OCI-LY1 (cell line): ENCODE data around the gene UTS2B.

Experiments
- H2AFZ ChIP-seq: fragments of 200-600 bp; sonication (generic), shearing (Covaris generic); 2 replicates; pipeline ENCODE4 v1.6.0; 2014; ENCODE audit warnings: antibody characterized with exemption, mild to moderate bottlenecking, low read length
- H3F3A ChIP-seq: fragments of 200-600 bp; sonication (generic), shearing (Covaris generic); 2 replicates; pipeline ENCODE4 v1.6.0; 2014; ENCODE audit warnings: mild to moderate bottlenecking, antibody characterized with exemption, low read length, moderate library complexity; ENCODE audit not compliant: insufficient read depth
- H3K27ac ChIP-seq: fragments of 200-600 bp; sonication (generic); 2 replicates; pipeline ENCODE4 v1.5.1; 2014; ENCODE audit warnings: low read length, mixed run types, mild to moderate bottlenecking, low read depth; ENCODE audit not compliant: poor library complexity, severe bottlenecking
- H3K27me3 ChIP-seq: fragments of 200-600 bp; sonication (generic); 2 replicates; pipeline ENCODE4 v1.6.0; 2014; ENCODE audit warnings: antibody characterized with exemption, mild to moderate bottlenecking, low read length, moderate library complexity; ENCODE audit not compliant: insufficient read depth
- H3K36me3 ChIP-seq: fragments of 200-600 bp; sonication (generic); 2 replicates; pipeline ENCODE4 v1.6.1; 2014; ENCODE audit warnings: mild to moderate bottlenecking, antibody characterized with exemption, low read length, moderate library complexity, mixed read lengths; ENCODE audit not compliant: insufficient read depth
- H3K4me1 ChIP-seq: fragments of 200-600 bp; sonication (generic); 2 replicates; pipeline ENCODE4 v1.5.1; 2014; ENCODE audit warnings: mild to moderate bottlenecking, low read length, moderate library complexity; ENCODE audit not compliant: insufficient read depth, severe bottlenecking
- H3K4me2 ChIP-seq: fragments of 200-600 bp; sonication (generic), shearing (Covaris generic); 2 replicates; pipeline ENCODE4 v1.6.1; 2014; ENCODE audit warnings: low read length
- H3K4me3 ChIP-seq: fragments of 200-600 bp; sonication (generic); 2 replicates; pipeline ENCODE4 v1.5.1; 2014; ENCODE audit warnings: low read length, low read depth, mild to moderate bottlenecking, mixed read lengths; ENCODE audit not compliant: poor library complexity, severe bottlenecking
- H3K79me2 ChIP-seq: fragments of 200-600 bp; shearing (Covaris generic); 2 replicates; pipeline ENCODE4 v1.6.1; 2016; ENCODE audit warnings: mixed run types, low read length, mixed read lengths; ENCODE audit not compliant: insufficient read depth
- H3K9ac ChIP-seq: fragments of 200-600 bp; sonication (generic), shearing (Covaris generic); 2 replicates; pipeline ENCODE4 v1.6.1; 2014; ENCODE audit warnings: mild to moderate bottlenecking, low read length, mixed read lengths
- H3K9me2 ChIP-seq: fragments of 200-600 bp; sonication (generic), shearing (Covaris generic); 2 replicates; pipeline ENCODE4 v1.6.1; 2014; ENCODE audit warnings: low read depth, mild to moderate bottlenecking, low read length, mixed read lengths
- H3K9me3 ChIP-seq: fragments of 200-600 bp; shearing (Covaris generic); 2 replicates; pipeline ENCODE4 v1.6.1; 2014; ENCODE audit warnings: low read length, mixed read lengths
- H4K20me1 ChIP-seq: fragments of 200-600 bp; sonication (generic), shearing (Covaris generic); 2 replicates; pipeline ENCODE4 v1.6.0; 2016; ENCODE audit warnings: mild to moderate bottlenecking, low read length; ENCODE audit not compliant: insufficient read depth
- EZH2 ChIP-seq: fragments of 200-600 bp; sonication (generic), shearing (Covaris generic); IDR thresholded peaks from 2 replicates; pipeline ENCODE4 v1.8.0; 2017; ENCODE audit warnings: borderline replicate concordance, mixed run types, mild to moderate bottlenecking, antibody characterized with exemption, low read length, moderate library complexity, mixed read lengths
- TF ChIP-seq, protein P1 (sequence below): fragments of 200-600 bp; sonication (generic), shearing (Covaris generic); IDR thresholded peaks from 2 replicates; pipeline ENCODE4 v1.5.1; 2017; ENCODE audit warnings: mild to moderate bottlenecking, antibody characterized with exemption, low read length, moderate library complexity, mixed read lengths

Gene UTS2B

DNA sequence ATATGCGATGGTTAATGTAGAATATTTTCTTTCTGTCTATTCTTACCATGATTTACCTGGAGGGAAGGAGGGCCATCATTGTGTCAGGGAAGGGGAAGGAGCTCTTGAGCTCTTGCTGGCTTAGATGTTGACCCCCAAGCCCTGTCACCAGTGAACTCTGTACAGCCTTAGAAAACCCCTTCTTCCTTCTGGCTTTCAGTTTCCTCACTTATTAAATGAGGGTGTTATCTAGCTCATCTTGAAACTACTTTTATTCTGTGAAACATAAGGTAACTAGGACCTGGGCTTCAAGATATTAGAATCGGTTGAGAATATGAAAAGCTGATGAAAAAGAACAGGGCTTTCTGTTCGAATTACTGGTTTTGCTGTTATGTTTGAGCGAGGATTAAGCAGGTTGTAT, 25.1 kb upstream of the UTS2B start:
- no peak overlapping the region for H3K9ac ChIP-seq
- no peaks in the 10 kb centered on the region for H3K36me3 ChIP-seq
- no peak overlapping the region for H3K4me3 ChIP-seq
- no peaks in the 10 kb centered on the region for H3K9me2 ChIP-seq
- no peaks in the 10 kb centered on the region for H3K4me1 ChIP-seq
- no peak for TF ChIP-seq EZH2
- TF ChIP-seq, protein P1, sequence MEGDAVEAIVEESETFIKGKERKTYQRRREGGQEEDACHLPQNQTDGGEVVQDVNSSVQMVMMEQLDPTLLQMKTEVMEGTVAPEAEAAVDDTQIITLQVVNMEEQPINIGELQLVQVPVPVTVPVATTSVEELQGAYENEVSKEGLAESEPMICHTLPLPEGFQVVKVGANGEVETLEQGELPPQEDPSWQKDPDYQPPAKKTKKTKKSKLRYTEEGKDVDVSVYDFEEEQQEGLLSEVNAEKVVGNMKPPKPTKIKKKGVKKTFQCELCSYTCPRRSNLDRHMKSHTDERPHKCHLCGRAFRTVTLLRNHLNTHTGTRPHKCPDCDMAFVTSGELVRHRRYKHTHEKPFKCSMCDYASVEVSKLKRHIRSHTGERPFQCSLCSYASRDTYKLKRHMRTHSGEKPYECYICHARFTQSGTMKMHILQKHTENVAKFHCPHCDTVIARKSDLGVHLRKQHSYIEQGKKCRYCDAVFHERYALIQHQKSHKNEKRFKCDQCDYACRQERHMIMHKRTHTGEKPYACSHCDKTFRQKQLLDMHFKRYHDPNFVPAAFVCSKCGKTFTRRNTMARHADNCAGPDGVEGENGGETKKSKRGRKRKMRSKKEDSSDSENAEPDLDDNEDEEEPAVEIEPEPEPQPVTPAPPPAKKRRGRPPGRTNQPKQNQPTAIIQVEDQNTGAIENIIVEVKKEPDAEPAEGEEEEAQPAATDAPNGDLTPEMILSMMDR, result no peak
- H2AFZ ChIP-seq, result no peak overlapping the region
- H4K20me1 ChIP-seq, result no peaks in the 10 kb centered on the region
- no peak overlapping the region for H3K4me2 ChIP-seq
- no peaks in the 10 kb centered on the region for H3F3A ChIP-seq
- H3K27me3 ChIP-seq, result no peaks in the 10 kb centered on the region
- no peaks in the 10 kb centered on the region for H3K9me3 ChIP-seq
- no peak overlapping the region for H3K27ac ChIP-seq
- no peaks in the 10 kb centered on the region for H3K79me2 ChIP-seq

DNA sequence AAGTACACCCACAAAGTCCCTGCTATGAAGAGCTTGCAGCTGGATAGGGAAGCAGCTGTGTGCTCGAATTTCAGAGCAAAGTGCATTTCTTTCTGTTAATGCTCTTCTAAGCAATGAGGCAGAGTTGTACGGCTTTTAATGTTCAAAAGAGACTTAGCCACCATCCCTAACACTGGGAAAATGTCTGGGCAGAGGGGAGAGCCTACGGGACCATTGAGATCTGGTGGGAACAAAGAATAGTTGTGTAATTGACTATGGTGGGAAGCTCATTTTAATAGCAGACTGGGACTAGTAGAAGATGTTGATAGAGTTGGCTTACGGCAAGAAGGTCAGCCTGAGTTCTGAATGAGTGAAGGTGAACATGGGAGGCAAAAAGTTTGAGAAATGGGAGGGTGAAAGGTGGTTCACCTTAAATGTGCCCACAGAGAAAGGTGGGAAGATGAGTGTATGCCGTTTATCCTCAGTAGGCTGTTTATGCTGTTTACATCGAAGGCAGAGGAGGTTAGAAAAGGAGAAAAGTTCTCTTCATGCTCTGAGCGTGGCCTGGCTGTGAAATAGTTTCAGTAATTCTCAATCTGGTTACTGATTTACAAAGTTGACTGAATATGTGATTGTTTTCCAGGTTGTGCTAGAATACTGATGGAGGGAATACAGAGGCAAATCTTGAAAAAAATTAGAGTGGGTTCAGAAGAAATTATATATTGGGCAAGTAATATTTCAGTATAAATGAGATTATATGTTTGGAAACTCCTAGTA, 22.9 kb upstream of the UTS2B start:
- no peak overlapping the region for H3K9ac ChIP-seq
- H3K4me1 ChIP-seq, result no peaks in the 10 kb centered on the region
- no peaks in the 10 kb centered on the region for H3K27me3 ChIP-seq
- H4K20me1 ChIP-seq, result no peaks in the 10 kb centered on the region
- H3K9me2 ChIP-seq, result no peaks in the 10 kb centered on the region
- no peaks in the 10 kb centered on the region for H3F3A ChIP-seq
- H3K4me2 ChIP-seq, result no peak overlapping the region
- no peak overlapping the region for H3K4me3 ChIP-seq
- no peaks in the 10 kb centered on the region for H3K9me3 ChIP-seq
- no peaks in the 10 kb centered on the region for H3K79me2 ChIP-seq
- no peak overlapping the region for H2AFZ ChIP-seq
- no peak for TF ChIP-seq EZH2
- TF ChIP-seq, protein P1, result no peak
- no peaks in the 10 kb centered on the region for H3K36me3 ChIP-seq
- no peak overlapping the region for H3K27ac ChIP-seq

DNA sequence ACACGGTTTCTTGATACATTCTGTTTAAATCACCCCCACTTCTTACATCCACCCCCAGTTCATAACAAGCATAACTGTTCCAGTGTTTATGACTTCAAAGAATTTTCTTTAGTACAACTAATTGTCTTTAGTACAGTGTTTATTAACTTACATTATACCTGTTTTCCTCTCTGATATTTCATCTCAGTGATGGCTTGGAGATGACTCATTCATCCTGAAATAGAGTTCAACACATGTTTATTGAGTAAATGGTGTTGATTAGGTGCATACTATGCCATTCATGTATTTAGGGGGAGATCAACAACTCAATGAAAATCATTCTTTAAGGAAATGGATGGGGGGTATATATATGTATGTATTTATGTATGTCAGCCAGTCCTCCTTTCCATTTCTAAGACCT, 21.7 kb upstream of the UTS2B start:
- Histone ChIP-seq H3K27me3 (no peaks in the 10 kb centered on the region), H2AFZ (no peak overlapping the region), H3K4me3 (no peak overlapping the region), H3F3A (no peaks in the 10 kb centered on the region), H4K20me1 (no peaks in the 10 kb centered on the region), H3K9ac (no peak overlapping the region), H3K4me2 (no peak overlapping the region), H3K9me2 (no peaks in the 10 kb centered on the region), H3K4me1 (no peaks in the 10 kb centered on the region), H3K79me2 (no peaks in the 10 kb centered on the region), H3K36me3 (no peaks in the 10 kb centered on the region), H3K9me3 (no peaks in the 10 kb centered on the region), H3K27ac (no peak overlapping the region)
- TF ChIP-seq, protein P1, result no peak
- TF ChIP-seq EZH2, result no peak
